ENCODE data around the gene LRMDA. TPM values are rescaled to one million over a fixed set of nuclear protein-coding genes. Genes with fewer than 3 reads are reported as not detected.

The LRMDA gene
- total and polyA plus RNA-seq, 2 of the 13 experiments (the other 11 are each of a cell fraction or from before 2014, with no cell fraction given): 13.4 to 22.0 TPM

GRCh38 chr10:76150139-76150875 lies 718.9 kb downstream of the LRMDA start (continued):
- TF ChIP-seq ZNF747 (CRISPR knock-in tag; IDR thresholded peaks at IDR 0.05; ENCODE audit: borderline replicate concordance) (peak; percentile 74; the same call in 1 of the 2 replicates), ATF7-NPFF (CRISPR knock-in tag; IDR thresholded peaks at IDR 0.05; ENCODE audit: low read depth) (no peak; the same call in 1 of the 2 replicates), PAX8 (CRISPR knock-in tag; IDR thresholded peaks at IDR 0.05; ENCODE audit: borderline replicate concordance) (0 out of 2 replicates have a peak, but pooled peaks have one; percentile 51), ZNF746 (CRISPR knock-in tag; IDR thresholded peaks at IDR 0.05) (no peak; the same call in 1 of the 2 replicates), BCL3 (CRISPR knock-in tag; IDR thresholded peaks at IDR 0.05) (no peak), POLR2G (IDR thresholded peaks at IDR 0.05; ENCODE audit: low read depth, low read length) (peak; percentile 78), ZNF878 (CRISPR knock-in tag; IDR thresholded peaks at IDR 0.05) (peak; percentile 78), ATRX (CRISPR knock-in tag; IDR thresholded peaks at IDR 0.05; ENCODE audit: borderline replicate concordance) (no peak), TMF1 (CRISPR knock-in tag; IDR thresholded peaks at IDR 0.05; ENCODE audit: low read depth) (0 out of 2 replicates have a peak, but pooled peaks have one; percentile 38), HINFP (CRISPR knock-in tag; IDR thresholded peaks at IDR 0.05; ENCODE audit: low read depth) (peak; percentile 50), ATF2 (CRISPR knock-in tag; IDR thresholded peaks at IDR 0.05) (peak; percentile 59), HNRNPL (IDR thresholded peaks at IDR 0.05; ENCODE audit: low read depth, low read length) (0 out of 2 replicates have a peak, but pooled peaks have one; percentile 40), ZNF383 (CRISPR knock-in tag; IDR thresholded peaks at IDR 0.05; ENCODE audit: borderline replicate concordance) (0 out of 2 replicates have a peak, but pooled peaks have one; percentile 49), MEIS1 (CRISPR knock-in tag; IDR thresholded peaks at IDR 0.05; ENCODE audit: borderline replicate concordance) (peak; percentile 94; the same call in 1 of the 2 replicates), ZMYM2 (CRISPR knock-in tag; IDR thresholded peaks at IDR 0.05) (peak; percentile 68), FOXK1 (CRISPR knock-in tag; IDR thresholded peaks at IDR 0.05; ENCODE audit: borderline replicate concordance, low read depth) (peak; percentile 27; the same call in 1 of the 2 replicates), FOXP1 (IDR thresholded peaks at IDR 0.05) (no peak), FOXP1 (CRISPR knock-in tag; IDR thresholded peaks at IDR 0.05) (peak; percentile 92), ZNF367 (CRISPR knock-in tag; IDR thresholded peaks at IDR 0.05; ENCODE audit: borderline replicate concordance) (no peak), MTA1 (CRISPR knock-in tag; IDR thresholded peaks at IDR 0.05; ENCODE audit: borderline replicate concordance) (0 out of 2 replicates have a peak, but pooled peaks have one; percentile 48), SP4 (CRISPR knock-in tag; IDR thresholded peaks at IDR 0.05) (peak; percentile 62; the same call in 1 of the 2 replicates), MXI1 (IDR thresholded peaks at IDR 0.05; ENCODE audit: borderline replicate concordance, low read depth, low read length) (peak; percentile 71; the same call in 2 of the 3 replicates), CEBPG (CRISPR knock-in tag; IDR thresholded peaks at IDR 0.05) (peak; percentile 25; the same call in 1 of the 2 replicates), MAFG (CRISPR knock-in tag; IDR thresholded peaks at IDR 0.05) (no peak), ZNF580 (CRISPR knock-in tag; IDR thresholded peaks at IDR 0.05; ENCODE audit: borderline replicate concordance, low read depth) (0 out of 2 replicates have a peak, but pooled peaks have one; percentile 6), ZNF292 (CRISPR knock-in tag; IDR thresholded peaks at IDR 0.05; ENCODE audit: borderline replicate concordance, low read depth) (peak; percentile 90; the same call in 1 of the 2 replicates)

Data from HepG2 (cell line).